ENCODE data around the gene HEXB. TPM values are rescaled to one million over a fixed set of nuclear protein-coding genes. Genes with fewer than 3 reads are reported as not detected.

HEXB gene
- 10 to 100 TPM; 55.1 to 69.9 (median 61.6) TPM for polyA plus RNA-seq (ENCODE audit: insufficient read depth in 1 of 5, insufficient read length in 5 of 5, low replicate concordance in 1 of 5)
- long read RNA-seq, donor 1, transcript HEXB-201 (14 exons, 1,901 nt): major isoform, 30 of 61 reads
- long read RNA-seq, donor 1, partial matches to known transcripts: 16 of 61 reads
- long read RNA-seq, donor 1, other reads (novel, unspliced or antisense): 7 of 61 reads
- long read RNA-seq, donor 2, transcript HEXB-201 (14 exons, 1,901 nt): major isoform, 15 of 18 reads
- long read RNA-seq, donor 2, partial matches to known transcripts: 0 of 18 reads
- long read RNA-seq, donor 2, other reads (novel, unspliced or antisense): 0 of 18 reads
- long read RNA-seq, donor 3, transcript HEXB-201 (14 exons, 1,901 nt): major isoform, 9 of 40 reads
- long read RNA-seq, donor 3, partial matches to known transcripts: 27 of 40 reads
- long read RNA-seq, donor 3, other reads (novel, unspliced or antisense): 0 of 40 reads
- long read RNA-seq, donor 4, transcript HEXB-201 (14 exons, 1,901 nt): major isoform, 8 of 30 reads
- long read RNA-seq, donor 4, partial matches to known transcripts: 18 of 30 reads
- long read RNA-seq, donor 4, other reads (novel, unspliced or antisense): 0 of 30 reads
- long read RNA-seq, donor 5, transcript HEXB-201 (14 exons, 1,901 nt): major isoform, 14 of 23 reads
- long read RNA-seq, donor 5, partial matches to known transcripts: 6 of 23 reads
- long read RNA-seq, donor 5, other reads (novel, unspliced or antisense): 0 of 23 reads
- long read RNA-seq, donor 6, transcript HEXB-205 (3 exons, 806 nt): minor isoform, 6 of 31 reads
- long read RNA-seq, donor 6, transcript HEXB-201 (14 exons, 1,901 nt): major isoform, 15 of 31 reads
- long read RNA-seq, donor 6, partial matches to known transcripts: 9 of 31 reads
- long read RNA-seq, donor 6, other reads (novel, unspliced or antisense): 0 of 31 reads
- long read RNA-seq, donor 7, transcript HEXB-201 (14 exons, 1,901 nt): major isoform, 18 of 24 reads
- long read RNA-seq, donor 7, partial matches to known transcripts: 0 of 24 reads
- long read RNA-seq, donor 7, other reads (novel, unspliced or antisense): 5 of 24 reads
- long read RNA-seq, donor 8, transcript HEXB-201 (14 exons, 1,901 nt): major isoform, 7 of 10 reads
- long read RNA-seq, donor 8, partial matches to known transcripts: 0 of 10 reads
- long read RNA-seq, donor 8, other reads (novel, unspliced or antisense): 0 of 10 reads

DNA sequence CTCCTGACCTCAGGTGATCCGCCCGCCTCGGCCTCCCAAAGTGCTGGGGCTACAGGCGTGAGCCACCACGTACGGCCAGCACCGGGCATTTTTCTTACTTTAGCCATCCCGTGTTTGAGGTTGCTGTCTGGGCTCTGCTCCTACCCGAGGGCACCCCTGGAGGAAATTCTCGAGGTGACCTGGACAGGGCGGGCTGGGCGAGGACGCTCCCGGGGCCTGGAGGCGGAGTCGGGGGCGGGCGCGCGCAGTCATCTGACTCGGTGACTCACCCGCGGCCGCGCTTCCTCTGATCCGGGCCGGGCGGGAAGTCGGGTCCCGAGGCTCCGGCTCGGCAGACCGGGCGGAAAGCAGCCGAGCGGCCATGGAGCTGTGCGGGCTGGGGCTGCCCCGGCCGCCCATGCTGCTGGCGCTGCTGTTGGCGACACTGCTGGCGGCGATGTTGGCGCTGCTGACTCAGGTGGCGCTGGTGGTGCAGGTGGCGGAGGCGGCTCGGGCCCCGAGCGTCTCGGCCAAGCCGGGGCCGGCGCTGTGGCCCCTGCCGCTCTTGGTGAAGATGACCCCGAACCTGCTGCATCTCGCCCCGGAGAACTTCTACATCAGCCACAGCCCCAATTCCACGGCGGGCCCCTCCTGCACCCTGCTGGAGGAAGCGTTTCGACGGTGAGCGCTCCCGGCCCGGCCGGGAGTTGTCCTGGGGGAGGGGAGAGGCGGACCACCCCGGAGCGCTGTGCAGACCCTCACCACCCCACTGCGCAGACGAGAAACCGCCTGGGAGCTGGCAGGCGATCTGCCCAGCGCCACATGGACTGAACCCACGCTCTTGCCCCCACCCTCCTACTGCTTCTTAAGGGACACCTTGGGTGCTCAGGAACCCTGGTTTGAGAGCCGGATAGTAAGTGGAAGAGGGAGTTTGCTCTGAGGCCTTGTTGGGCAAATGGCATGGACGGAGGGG is at the start of gene HEXB:
Gene HEXB (plus strand): TSS at position 334 of the 952 bp plus-strand sequence. CDS start 28 bp downstream, at position 362.
- peak; percentile 68 to 73 for DNase-seq

DNA sequence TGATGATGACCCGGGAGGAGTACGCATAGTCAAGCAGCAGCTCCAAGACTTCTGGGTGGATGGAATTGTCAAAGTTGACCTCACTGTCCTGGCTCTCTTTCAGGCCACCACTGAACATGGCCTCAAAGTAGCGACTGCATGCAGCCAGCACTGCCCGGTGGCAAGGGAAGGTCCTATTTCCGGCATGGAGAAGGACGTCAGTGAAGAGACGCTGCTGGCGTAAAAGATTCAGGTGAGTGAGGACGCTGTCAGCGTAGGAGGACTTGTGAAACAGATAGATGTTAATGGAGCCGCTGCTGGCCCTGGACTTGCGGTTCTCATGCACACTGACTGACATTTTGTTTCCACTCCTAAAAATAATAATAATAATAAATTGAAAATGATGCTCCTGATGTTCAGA is 48.9 kb upstream of the HEXB start:
- no peak for DNase-seq

DNA sequence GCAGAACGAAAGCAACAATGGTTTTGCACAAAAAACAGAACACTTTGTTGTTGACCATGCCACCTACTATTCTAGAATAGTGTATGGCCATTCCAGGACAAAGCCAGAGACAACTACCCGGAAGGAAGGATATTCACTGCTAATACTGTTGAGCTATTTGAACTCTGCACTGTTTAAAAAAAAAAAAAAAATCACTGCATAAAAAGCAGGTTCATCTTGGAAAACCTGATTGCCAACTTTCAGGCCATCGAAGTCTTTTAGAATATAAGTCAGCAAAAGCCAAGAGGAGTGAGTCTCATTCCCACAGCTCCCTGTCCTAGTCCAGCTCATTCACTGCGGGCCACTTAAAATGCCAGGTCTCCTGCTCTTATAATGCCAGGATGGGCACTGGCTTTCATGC is 48.5 kb upstream of the HEXB start:
- DNase-seq: no peak

DNA sequence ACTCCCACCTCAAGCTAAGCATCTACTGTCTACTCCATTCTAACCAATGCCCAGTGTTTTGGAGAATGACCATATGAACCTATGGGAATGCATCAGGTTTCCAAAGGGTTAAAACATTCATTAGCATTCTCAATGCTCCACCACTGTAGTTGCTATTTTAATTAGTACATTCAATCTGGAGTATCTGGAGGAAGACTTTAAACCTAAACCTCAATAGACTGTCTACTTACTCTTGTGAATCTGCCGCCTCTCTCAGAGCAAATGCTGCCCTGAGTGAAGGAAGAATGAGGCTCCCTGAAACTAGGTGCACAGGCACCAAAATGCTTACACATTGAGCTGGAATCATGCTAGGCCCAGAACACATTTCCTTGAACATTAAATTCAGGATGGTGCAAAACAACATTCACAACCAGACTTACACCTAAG is 46.5 kb upstream of the HEXB start:
- DNase-seq: no peak

DNA sequence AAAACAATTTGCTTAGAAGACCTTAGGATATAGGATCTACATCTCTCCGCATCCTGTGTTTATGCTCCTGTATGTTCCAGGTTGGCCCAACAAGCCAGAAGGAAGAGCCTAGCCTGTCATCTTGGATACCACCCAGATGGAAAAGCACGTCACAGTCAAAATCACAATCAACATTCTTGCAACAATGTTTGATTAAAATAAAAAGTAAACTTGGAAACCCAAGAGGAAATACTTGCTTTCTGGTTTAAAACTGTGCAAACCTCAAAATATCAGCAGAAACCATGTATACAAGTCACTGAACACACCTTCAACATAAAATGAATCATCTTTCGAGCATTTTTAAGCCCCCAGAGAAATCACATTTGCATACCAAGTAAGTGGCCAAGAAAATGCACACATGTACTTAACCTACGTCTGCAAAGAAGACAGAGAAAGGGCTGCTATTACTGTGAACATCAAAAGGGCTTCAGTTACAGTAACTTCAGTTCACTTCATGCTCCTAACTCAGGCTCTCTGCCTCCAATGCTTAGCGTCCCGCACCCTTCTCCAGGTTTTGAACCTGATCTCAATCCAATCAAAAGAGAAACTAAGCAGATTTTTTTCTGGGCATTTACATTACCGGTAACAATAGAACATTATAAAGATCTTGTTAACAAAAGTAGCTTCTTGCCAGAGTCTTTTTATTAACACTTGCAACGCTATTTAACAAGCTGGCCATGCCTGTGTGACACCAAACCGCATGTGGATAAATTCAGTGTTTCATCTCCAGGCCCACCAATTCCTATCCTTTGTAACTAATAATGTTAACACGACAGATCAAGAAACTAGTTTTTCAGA is 45.8 kb upstream of the HEXB start:
- no peak for DNase-seq

- DNase-seq: no peak
Measured at GRCh38 chr5:74639807-74640449, 45.1 kb upstream of the HEXB start.

GRCh38 chr5:74640450-74640953 is 44.5 kb upstream of the HEXB start, which contains the start of gene ENC1:
TSS of gene ENC1 (minus strand) at chr5:74640728. CDS start at chr5:74636485, 4,243 bp downstream.
- peak; percentile 94 to 96 for DNase-seq

DNA sequence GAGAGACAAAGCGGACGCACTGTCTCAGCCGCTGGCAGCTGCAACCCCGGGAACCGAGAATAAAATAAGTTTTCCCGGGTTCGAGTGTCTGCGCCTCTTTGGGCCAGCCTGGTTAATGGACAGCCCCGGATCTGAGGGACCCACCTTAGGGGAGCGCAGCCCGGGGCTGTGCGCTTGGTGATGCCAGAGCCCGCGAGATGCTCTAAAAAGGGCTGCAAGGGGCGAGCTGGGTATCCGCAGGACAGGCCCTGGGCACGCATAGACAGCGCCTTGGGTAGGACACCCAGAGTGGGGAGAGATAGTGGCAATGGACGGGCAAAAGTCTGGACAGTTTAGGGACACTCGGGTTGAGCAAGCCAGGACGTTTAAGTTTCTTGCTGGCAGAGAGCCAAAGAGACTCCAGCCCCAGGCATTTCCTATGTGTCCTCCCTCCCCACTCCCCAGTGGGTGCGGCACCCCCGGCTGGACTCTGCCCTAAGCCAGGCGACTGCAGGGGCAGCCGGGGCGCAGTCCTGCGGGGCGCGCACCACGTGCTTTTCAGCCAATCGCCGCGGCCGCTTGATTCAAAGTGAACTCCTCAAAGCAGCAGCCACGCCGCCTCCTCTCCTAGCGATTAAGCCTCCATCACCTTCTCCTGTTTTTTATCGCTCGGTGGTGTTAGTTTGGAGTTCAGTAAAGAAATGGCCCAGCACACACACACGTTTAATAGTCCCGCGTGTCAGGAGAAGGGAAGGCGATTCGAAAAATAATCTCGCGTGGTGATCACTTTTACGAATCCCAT is 43.9 kb upstream of the HEXB start:
- peak; percentile 79 to 83 for DNase-seq

- peak; percentile 67 to 75 for DNase-seq
Measured at GRCh38 chr5:74641735-74642542, 43.1 kb upstream of the HEXB start.

GRCh38 chr5:74642543-74642863 is 42.5 kb upstream of the HEXB start:
- no peak for DNase-seq

DNA sequence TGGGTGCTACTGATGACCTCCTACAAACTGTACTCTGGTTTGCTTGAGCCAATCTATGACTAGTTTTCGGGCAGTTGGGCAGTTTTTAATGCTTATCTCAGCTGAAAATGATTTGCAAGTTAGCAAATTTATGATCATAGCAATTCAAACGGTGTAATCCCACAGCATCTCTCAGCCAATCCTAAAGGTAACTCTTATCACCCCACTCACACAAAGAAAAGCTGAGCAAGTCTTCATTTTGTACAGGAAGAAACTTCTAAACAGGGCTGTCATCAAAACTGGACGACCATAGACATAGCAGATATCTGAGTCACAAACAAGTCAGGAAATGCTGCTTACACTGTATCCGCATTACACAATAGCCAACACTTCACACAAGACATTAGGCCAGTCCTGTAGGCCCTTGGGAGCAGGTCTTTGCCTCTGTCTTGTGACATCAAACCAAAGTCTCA is 41.9 kb upstream of the HEXB start:
- DNase-seq: no peak

DNA sequence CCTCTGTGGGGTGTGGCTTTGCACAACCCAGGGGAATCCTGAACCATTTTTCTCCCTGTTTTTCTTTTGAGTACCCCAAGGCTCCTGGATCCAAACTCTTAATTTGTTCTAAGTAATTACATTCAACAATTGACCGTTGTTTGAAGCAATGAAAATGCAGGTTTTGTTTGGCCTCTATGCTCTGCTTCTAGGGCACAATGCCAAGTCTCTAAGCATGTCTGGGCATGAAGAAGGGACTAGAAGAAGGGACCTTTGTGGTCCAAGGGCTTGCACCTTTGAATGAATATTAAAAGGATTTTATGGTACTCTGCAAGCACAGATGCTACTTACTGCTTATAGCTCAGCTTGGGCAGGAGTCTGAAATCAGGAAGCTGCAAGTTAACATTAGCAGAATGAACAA is 37.9 kb upstream of the HEXB start:
- DNase-seq: no peak

DNA sequence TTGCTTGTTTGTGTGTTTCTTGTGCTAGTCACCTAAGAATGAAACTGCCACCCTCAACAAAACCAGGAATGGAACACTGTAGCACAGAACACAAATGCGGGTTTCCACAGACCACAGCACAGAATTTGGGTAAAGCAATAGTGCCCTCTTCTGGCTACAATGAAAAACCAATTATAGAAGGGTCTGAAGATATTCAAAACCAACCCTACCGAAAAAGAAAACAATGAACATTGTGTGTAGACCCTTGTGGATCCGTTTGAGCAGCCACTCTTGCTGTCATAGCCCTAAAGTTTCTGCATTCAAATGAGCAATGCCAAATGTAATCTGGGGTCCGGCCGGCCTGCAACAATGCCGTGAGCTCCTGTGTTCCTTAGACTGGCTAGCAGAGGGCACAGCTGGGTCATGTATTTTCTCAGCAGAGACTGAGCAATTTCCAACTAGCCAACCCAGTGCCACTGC is 36.2 kb upstream of the HEXB start:
- DNase-seq: peak in 1 of 2 donors; percentile 64

DNA sequence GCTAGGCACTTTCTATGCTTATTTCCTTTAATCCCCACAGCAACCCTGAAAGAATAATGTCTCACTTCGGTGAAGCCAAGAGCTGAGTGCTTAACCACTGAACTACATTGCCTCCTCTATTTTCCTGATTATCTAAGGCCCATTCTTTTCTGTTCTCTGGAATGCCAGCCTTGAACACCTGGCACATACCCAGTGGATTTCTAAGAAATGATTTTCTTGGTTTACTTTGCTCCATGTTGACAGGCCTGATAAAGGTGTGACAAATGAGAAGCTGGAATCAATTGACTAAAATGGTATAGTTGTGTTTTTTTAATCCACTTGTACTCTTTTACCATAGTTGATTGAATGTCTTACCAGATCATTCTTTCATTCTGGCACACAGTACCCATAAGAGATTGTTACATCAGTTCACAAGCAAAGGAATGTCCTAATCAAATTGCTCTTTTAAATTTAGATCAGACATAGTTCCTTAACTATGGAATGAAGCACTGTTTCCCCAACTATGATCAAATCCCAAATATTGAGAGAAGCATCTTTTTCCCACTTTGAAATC is 35.5 kb upstream of the HEXB start:
- DNase-seq: no peak

GRCh38 chr5:74651710-74652109 is 33.3 kb upstream of the HEXB start:
- DNase-seq: no peak

DNA sequence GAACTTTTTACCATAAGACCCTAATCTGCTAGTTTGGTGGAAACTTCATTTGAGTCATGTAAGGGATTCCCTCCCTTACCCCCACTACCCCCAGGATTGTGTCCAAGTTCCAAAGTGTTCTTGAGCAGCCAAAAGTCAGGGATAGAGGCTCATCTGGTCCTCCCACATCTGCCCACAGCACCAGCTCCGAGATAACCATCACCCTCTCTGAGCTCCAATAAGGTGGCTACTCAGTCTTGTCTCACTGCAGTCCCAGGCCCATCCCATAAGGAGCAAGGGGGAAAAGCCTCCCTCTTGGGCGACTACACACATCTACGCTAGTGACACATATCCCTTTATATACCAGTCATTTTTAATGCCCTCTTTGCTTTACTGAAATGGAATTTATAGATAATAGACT is 32.5 kb upstream of the HEXB start:
- DNase-seq: no peak

DNA sequence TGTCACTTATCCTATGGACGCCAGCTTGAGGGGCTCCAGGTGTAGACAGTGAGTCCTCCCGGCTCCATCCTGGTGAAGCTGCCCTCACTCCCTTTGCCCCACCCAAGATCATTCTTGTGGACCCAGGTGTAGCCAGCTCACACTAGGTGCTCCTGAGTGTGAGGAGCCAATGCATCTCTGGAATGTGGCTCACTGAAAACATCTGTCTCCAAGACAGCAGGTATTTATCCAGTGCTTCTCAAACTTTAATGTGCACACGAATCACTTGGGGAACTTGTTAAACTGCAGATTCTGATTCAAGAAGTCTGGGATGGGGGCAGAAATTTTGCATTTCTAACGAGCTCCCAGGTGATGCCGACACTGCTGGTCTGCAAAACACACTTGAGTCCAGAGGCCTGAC is 31.0 kb upstream of the HEXB start:
- no peak for DNase-seq
